Activated T-cell treated with anti-CD3 and anti-CD28 coated beads, Interleukin-2, amount 50 U/mL, for 24 hours (primary cell): Measurements from ENCODE around the gene SORCS1.
"Not testable (repeated sequence)": the region's sequence is repeated elsewhere in the genome, so short reads cannot be mapped to it uniquely, and the experiment has no call there.

Experiments used
- DNase-seq: peaks from one replicate; pipeline ENCODE4 v3.0.0-alpha.2; 2020
- H3K27ac Mint-ChIP-seq: 2 replicates; pipeline ENCODE4 v1.8.0; 2020; ENCODE audit warnings: mild to moderate bottlenecking, mixed read lengths
- H3K27me3 Mint-ChIP-seq: 2 replicates; pipeline ENCODE4 v1.8.0; 2020; ENCODE audit warnings: mixed read lengths
- H3K36me3 Mint-ChIP-seq: 2 replicates; pipeline ENCODE4 v1.8.0; 2020; ENCODE audit warnings: low read depth, mixed read lengths
- H3K4me1 Mint-ChIP-seq: 2 replicates; pipeline ENCODE4 v1.8.0; 2020; ENCODE audit warnings: low read depth, mixed read lengths
- H3K4me3 Mint-ChIP-seq: 2 replicates; pipeline ENCODE4 v1.8.0; 2020; ENCODE audit warnings: mild to moderate bottlenecking, moderate library complexity, mixed read lengths
- H3K9me3 Mint-ChIP-seq: 2 replicates; pipeline ENCODE4 v1.8.0; 2020; ENCODE audit warnings: mixed read lengths

Gene SORCS1

GRCh38 chr10:107037192-107038122 lies 127.0 kb downstream of the SORCS1 start:
- no peaks in the 10 kb centered on the region for H3K27me3 Mint-ChIP-seq
- H3K4me1 Mint-ChIP-seq, result no peaks in the 10 kb centered on the region
- no peaks in the 10 kb centered on the region for H3K36me3 Mint-ChIP-seq
- H3K9me3 Mint-ChIP-seq, result peaks cover 3% of the 10 kb centered on the region
- no peak for DNase-seq
- no peak overlapping the region for H3K27ac Mint-ChIP-seq
- no peak overlapping the region for H3K4me3 Mint-ChIP-seq

DNA sequence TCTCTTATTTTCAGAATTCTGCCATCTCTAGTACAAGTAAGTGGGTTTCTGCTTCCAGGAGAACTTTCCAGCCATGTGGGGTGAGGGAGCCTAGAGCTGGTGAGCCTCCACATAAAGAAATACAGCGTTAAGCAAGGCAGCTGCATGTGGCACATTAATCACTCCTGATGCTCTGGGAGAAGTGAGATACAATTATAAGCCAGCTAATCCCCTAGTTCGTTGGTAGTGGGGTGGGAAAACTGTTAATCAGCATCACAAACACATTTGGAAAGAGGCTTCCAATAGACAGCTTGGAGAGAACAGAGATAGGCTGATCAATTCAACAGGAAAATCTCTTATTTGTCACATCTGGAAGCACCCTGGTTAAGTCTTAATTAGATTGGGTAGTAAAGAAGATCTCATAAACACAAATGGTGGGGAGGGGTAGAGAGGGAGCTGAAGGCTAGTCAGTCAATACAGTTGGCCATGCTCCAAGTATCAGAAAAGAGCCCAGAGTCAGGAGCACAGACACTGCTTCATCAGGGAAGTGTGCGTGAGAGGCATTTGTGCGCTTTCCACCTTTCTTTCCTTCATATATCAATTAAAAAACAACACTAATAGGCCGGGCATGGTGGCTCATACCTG lies 130.6 kb downstream of the SORCS1 start:
- H3K4me1 Mint-ChIP-seq, result no peaks in the 10 kb centered on the region
- no peaks in the 10 kb centered on the region for H3K27me3 Mint-ChIP-seq
- DNase-seq, result no peak
- no peak overlapping the region for H3K4me3 Mint-ChIP-seq
- no peak overlapping the region for H3K27ac Mint-ChIP-seq
- no peaks in the 10 kb centered on the region for H3K36me3 Mint-ChIP-seq
- H3K9me3 Mint-ChIP-seq, result peaks cover 5% of the 10 kb centered on the region

DNA sequence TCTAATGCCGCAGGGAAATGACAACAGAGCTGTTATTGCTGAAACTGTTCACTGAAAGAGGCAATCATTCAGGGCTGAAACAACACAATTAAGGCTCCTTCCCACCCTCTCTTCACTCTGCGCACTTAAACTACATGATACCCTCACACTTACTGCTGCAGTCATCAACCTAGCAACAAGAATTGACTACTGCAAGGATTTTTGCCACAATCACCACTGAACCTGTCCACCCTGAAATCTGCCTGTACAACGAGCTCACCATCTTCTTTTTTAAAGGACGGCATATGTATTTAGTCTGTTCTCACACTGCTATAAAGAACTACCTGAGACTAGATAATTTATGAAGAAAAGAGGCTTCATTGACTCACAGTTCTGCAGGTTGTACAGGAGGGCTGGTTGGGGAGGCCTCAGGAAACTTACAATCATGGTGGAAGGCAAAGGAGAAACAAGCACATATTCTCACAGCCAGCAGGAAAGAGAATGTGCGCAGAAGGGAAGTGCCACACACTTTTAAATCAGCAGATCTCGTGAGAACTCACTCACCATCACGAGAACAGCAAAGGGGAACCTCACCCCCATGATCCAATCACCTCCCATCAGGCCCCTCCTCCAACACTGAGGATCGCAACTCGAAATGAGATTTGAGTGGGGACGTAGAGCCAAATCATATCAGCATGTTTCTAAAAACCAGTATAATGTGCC lies 131.7 kb downstream of the SORCS1 start:
- Mint-ChIP-seq H3K4me1 (no peaks in the 10 kb centered on the region), H3K36me3 (no peaks in the 10 kb centered on the region), H3K27ac (no peak overlapping the region), H3K27me3 (no peaks in the 10 kb centered on the region), H3K4me3 (no peak overlapping the region), H3K9me3 (peaks cover 5% of the 10 kb centered on the region)
- DNase-seq, result no peak

- Mint-ChIP-seq H3K27me3 (no peaks in the 10 kb centered on the region), H3K27ac (no peak overlapping the region), H3K4me1 (no peaks in the 10 kb centered on the region), H3K9me3 (peaks cover 5% of the 10 kb centered on the region), H3K36me3 (no peaks in the 10 kb centered on the region), H3K4me3 (no peak overlapping the region)
- DNase-seq, result no peak
These were observed 132.4 kb downstream of the SORCS1 start for GRCh38 chr10:107031931-107032699.

DNA sequence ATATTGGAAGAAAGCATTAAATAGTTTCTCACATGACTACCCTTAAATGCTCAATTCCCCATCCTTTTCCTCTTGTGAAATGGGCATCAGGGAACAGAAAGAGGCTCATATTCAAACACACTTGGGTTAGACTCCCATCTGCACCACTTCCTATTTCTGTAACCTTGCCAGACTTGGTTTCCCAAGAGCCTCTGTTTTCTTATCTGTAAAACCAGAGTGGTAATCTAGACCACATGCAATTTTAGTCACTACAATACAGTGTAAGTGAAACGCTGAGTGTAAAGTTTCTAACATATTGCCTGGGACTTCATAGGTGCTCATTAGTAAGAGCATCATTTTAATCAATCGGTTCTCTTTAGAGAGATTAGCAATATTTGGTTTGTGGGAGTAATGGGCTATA lies 136.3 kb downstream of the SORCS1 start:
- Mint-ChIP-seq H3K27me3 (no peaks in the 10 kb centered on the region), H3K27ac (no peak overlapping the region), H3K9me3 (peaks cover 5% of the 10 kb centered on the region), H3K36me3 (no peaks in the 10 kb centered on the region), H3K4me1 (no peaks in the 10 kb centered on the region), H3K4me3 (no peak overlapping the region)
- DNase-seq, result no peak

GRCh38 chr10:107025676-107026075 lies 138.8 kb downstream of the SORCS1 start:
- Mint-ChIP-seq H3K9me3 (peaks cover 4% of the 10 kb centered on the region), H3K4me3 (no peak overlapping the region), H3K27me3 (no peaks in the 10 kb centered on the region), H3K36me3 (no peaks in the 10 kb centered on the region), H3K4me1 (no peaks in the 10 kb centered on the region), H3K27ac (no peak overlapping the region)
- DNase-seq, result no peak

- H3K27ac Mint-ChIP-seq, H3K4me1 Mint-ChIP-seq, DNase-seq, H3K9me3 Mint-ChIP-seq, H3K27me3 Mint-ChIP-seq, H3K4me3 Mint-ChIP-seq, H3K36me3 Mint-ChIP-seq: not testable (repeated sequence)
These were observed 140.5 kb downstream of the SORCS1 start for GRCh38 chr10:107024033-107024432.

DNA sequence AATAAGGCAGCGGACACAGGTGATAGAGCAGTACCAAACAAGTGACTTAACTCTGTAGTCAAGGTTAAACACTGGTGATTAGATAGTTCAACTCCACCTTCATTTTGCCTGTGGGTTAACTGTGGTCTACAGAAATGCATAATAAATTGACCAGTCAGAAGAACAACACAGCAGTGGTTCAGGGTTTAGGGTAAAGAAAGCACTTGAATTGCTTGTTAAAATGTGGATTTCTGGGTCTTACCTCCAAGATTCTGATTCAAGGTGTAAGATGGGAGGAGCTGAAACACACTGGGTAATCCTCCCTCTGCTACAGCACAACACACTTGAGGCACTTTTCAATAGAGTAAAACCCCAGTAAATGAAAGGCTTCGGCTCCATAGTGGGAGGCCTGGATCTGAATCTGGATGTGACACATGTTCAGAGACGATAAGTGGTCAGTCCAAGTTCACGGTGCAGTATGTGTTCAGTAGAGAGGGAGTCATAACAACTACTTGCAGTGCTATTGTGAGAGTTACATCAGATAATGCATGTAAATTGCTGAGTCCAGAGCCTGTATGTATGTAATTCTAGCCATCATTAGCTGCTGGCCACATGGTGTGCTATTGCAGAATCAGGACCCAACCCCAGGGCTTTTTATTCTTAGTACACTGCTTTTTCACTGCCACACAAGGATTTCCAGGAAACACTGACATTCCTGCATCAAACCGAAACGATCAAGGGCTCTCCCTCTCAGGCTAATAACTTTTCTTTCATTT lies 141.7 kb downstream of the SORCS1 start:
- H3K4me3 Mint-ChIP-seq, result no peak overlapping the region
- H3K36me3 Mint-ChIP-seq, result no peaks in the 10 kb centered on the region
- H3K9me3 Mint-ChIP-seq, result peaks cover 2% of the 10 kb centered on the region
- no peak for DNase-seq
- H3K4me1 Mint-ChIP-seq, result no peaks in the 10 kb centered on the region
- H3K27ac Mint-ChIP-seq, result no peak overlapping the region
- H3K27me3 Mint-ChIP-seq, result no peaks in the 10 kb centered on the region

DNA sequence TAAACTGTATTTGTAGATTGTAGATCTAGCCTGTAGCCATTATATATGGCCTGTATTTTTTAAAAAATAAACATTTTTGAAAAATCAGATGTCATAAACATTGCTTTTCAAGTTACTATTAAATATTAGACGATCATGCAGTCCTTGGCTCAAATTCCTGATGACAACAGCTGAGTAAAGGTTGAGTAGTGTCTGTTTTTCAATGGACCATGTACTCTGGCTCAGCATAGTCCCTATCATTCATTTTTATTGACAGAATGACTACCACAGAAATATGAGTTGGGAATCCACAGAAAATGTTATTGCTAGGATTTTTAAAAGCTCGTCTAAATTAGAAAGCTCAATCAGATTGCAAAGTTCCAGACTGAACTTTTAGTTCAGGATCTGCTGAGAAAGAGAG lies 145.4 kb downstream of the SORCS1 start:
- DNase-seq, result no peak
- Mint-ChIP-seq H3K4me1 (no peaks in the 10 kb centered on the region), H3K36me3 (no peaks in the 10 kb centered on the region), H3K4me3 (no peak overlapping the region), H3K27ac (no peak overlapping the region), H3K27me3 (no peaks in the 10 kb centered on the region), H3K9me3 (peaks cover 4% of the 10 kb centered on the region)

GRCh38 chr10:107013258-107014006 lies 151.1 kb downstream of the SORCS1 start:
- Mint-ChIP-seq H3K27me3 (no peaks in the 10 kb centered on the region), H3K4me1 (no peaks in the 10 kb centered on the region), H3K4me3 (no peak overlapping the region), H3K27ac (no peak overlapping the region), H3K9me3 (peaks cover 4% of the 10 kb centered on the region), H3K36me3 (no peaks in the 10 kb centered on the region)
- no peak for DNase-seq

GRCh38 chr10:107011992-107012391 lies 152.5 kb downstream of the SORCS1 start:
- H3K27me3 Mint-ChIP-seq, result no peaks in the 10 kb centered on the region
- peaks cover 8% of the 10 kb centered on the region for H3K9me3 Mint-ChIP-seq
- no peaks in the 10 kb centered on the region for H3K4me1 Mint-ChIP-seq
- no peak overlapping the region for H3K27ac Mint-ChIP-seq
- DNase-seq, result no peak
- H3K36me3 Mint-ChIP-seq, result no peaks in the 10 kb centered on the region
- no peak overlapping the region for H3K4me3 Mint-ChIP-seq

DNA sequence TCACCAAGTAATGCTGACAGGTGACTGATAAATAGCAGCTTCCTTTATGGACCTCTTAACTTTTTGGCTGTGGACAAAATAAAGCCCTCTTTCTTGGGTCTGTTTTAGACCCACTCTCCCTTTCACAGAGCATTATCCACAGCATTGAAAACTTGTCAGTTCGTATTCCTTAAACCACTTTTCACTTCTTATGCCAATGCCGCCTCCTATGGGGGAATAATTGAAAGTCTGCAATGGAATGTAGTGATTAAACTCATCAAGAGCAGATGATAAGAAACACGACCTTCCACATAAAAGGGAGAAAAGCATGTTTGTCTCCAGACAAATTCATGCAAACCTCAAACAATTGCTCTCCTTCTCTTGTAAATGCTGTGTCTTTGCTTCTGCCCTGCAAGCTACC lies 153.4 kb downstream of the SORCS1 start:
- Mint-ChIP-seq H3K9me3 (peaks cover 9% of the 10 kb centered on the region), H3K36me3 (no peaks in the 10 kb centered on the region), H3K27ac (no peak overlapping the region), H3K27me3 (no peaks in the 10 kb centered on the region), H3K4me3 (no peak overlapping the region), H3K4me1 (no peaks in the 10 kb centered on the region)
- no peak for DNase-seq

DNA sequence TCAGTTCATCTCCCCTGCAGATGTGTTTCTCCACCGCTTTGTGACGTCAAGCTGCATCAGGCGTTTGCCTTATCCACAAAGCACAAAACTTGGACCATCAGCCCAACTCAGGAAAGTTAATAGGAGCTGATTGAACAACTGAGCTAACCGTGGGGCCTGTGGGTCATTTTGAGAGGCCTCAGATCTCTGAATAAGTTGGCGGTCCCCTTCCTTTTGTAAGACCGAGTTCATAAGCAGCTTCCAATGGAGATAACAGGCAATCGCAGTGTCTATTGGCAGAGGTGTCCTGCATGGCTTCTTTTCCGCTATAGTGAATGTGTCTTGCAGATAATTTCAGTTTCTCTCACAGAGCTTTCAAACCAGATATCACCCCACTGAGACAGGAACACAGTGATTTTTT lies 154.0 kb downstream of the SORCS1 start:
- Mint-ChIP-seq H3K9me3 (peaks cover 11% of the 10 kb centered on the region), H3K4me1 (no peaks in the 10 kb centered on the region), H3K27ac (no peak overlapping the region), H3K4me3 (no peak overlapping the region), H3K36me3 (no peaks in the 10 kb centered on the region), H3K27me3 (no peaks in the 10 kb centered on the region)
- DNase-seq, result no peak
